T1000 (cell line): ENCODE measurements around the gene CPA1.

ENCODE experiments used
- DNase-seq: peaks from one replicate; lab custom pipeline; 2025; ENCODE audit warnings: mixed read lengths; lab: John Stamatoyannopoulos, UW

The CPA1 gene

GRCh38 chr7:130379921-130380860 is at the start of gene CPA1:
TSS of gene CPA1 (plus strand) at chr7:130380494. CDS start at chr7:130380521, 27 bp downstream.
- DNase-seq: no peak

DNA sequence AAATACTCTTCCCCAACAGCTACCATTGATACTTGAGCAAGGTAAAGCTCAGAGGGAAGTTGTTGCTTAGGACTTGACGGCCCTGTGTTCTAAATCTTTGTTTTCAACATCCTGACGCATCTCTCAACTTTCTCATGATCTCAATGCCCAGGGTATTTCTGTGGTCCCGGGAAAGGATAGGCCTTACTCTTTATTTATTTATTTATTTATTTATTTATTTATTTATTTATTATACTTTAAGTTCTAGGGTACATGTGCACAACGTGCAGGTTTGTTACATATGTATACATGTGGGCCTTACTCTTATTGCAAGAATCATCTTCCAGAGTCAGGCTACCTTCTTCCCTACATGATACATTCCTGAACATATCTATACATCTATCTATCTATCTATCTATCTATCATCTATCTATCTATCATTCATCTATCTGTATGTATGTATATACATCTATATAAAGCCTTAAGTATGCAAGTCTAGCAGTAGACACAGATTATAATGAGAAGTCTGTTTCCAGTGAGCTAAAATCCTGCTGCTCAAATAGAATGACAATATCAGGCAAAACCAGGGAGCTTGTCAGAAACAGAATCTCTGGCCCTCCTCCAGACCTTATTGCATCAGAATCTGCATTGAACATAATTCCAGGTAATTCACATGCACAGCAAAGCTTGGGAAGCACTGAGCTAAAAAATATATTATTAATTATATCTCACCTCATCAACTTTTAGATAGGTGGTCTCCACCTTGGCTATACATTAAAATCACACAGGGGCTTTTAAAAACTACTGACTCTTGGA is 47.8 kb upstream of the CPA1 start:
- DNase-seq: no peak

- DNase-seq: no peak
Observed at GRCh38 chr7:130333832-130334231, 46.5 kb upstream of the CPA1 start.

DNA sequence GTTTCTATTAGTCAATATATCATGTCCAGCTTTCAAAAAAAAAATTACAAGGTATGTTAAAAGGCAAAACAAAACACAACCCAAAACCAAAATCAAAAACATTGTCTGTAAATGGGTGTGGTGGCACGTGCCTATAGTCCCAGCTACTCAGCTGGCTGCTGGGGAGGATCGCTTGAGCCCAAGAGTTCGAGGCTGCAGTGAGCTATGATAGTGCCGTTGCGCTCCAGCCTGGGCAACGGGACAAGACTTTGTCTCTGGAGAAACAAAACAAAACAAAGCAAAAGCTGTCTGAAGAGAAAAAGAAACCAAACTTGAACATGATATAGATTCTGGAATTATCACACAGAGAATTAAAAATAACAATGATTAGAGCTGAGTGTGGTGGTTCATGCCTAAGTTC is 46.0 kb upstream of the CPA1 start:
- no peak for DNase-seq

- DNase-seq: no peak
Observed at GRCh38 chr7:130337410-130337971, 42.8 kb upstream of the CPA1 start.

GRCh38 chr7:130338233-130338632 is 42.1 kb upstream of the CPA1 start:
- no peak for DNase-seq

- no peak for DNase-seq
Observed at GRCh38 chr7:130341882-130342281, 38.4 kb upstream of the CPA1 start.

DNA sequence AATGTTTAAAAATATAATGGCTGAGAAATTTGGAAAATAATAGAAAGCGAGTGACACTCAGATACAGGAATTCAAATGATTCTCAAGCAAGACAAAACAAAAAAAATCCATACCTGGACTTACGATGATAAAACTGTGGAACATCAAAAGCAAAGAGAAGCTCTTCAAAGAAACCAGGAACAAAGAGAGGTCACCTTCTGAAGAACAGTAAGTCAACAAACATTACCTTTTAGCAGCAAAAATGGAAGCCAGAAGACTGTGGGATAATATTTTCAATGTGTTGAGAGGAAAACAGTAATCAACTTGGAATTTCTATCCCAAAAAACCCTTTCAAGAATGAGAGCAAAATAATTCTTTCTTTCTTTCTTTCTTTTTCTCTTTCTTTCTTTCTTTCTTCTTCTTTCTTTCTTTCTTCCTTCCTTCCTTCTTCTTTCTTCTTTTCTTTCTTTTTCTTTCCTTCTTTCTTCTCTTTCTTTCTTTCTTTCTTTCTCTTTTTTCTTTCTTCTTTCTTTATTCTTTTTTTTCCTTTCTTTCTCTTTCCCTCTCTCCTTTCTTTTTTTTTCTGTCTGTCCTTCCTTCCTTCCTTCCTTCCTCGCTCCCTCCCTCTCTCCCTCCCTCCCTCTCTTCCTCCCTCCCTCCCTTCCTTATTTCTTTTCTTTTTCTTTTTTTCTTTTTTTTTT is 37.5 kb upstream of the CPA1 start:
- no peak for DNase-seq

GRCh38 chr7:130344271-130344866 is 35.9 kb upstream of the CPA1 start, which contains the start of gene CPA5:
TSS of gene CPA5 (plus strand) at chr7:130344816. CDS start at chr7:130346486, 1,670 bp downstream.
- DNase-seq: no peak

- DNase-seq: no peak
Observed at GRCh38 chr7:130345136-130345535, 35.2 kb upstream of the CPA1 start.

DNA sequence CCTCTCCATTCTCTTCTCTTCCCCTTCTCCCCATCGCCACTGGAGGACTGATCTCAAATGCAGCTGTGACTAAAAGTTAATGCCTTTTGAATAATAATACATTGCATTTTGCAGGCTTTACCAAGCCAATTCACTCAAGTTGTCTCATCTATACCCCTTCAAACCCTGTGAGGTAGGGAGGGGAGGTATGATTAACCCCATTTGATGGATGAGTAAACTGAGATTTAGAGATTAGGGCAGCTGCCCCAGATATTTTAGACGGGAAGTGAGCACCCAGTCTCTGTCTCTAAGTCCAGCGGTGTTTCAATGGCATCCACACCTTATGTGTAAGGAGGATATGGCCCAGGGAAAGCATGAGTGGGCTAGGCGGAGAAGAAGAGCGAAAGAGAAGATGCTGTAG is 34.6 kb upstream of the CPA1 start:
- DNase-seq: no peak

DNA sequence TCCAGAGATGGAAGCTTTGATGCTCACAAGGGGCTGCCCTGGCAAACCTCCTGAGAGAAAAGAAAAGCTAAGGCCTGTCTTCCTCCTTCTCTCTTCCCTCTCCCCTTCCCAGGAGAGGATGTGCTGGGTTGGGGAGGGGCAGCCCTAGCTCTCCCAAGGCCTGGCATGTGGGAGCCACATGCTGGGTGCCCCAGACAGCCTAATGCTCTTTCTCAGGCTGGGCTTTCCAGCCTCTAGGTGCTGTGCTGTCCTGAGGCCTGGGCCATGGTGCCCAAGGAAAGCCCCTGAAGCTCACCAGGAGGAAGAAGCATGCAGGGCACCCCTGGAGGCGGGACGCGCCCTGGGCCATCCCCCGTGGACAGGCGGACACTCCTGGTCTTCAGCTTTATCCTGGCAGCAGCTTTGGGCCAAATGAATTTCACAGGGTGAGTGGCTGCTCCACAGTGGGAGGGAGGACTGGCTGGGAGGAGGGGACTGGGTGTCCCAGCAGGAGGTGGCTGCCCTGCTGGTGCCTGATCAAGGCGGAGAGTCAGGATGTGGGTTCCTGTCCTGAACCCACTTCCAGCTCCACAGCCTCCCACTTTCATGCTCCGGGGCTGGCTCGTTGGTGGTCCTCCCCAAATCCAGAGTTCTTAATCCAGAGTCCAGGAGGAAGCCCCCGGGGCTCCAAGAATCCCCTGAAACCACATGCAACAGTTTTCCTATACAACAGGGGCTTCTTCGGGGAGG is 34.0 kb upstream of the CPA1 start:
- DNase-seq: no peak

- no peak for DNase-seq
Observed at GRCh38 chr7:130346941-130347340, 33.4 kb upstream of the CPA1 start.

DNA sequence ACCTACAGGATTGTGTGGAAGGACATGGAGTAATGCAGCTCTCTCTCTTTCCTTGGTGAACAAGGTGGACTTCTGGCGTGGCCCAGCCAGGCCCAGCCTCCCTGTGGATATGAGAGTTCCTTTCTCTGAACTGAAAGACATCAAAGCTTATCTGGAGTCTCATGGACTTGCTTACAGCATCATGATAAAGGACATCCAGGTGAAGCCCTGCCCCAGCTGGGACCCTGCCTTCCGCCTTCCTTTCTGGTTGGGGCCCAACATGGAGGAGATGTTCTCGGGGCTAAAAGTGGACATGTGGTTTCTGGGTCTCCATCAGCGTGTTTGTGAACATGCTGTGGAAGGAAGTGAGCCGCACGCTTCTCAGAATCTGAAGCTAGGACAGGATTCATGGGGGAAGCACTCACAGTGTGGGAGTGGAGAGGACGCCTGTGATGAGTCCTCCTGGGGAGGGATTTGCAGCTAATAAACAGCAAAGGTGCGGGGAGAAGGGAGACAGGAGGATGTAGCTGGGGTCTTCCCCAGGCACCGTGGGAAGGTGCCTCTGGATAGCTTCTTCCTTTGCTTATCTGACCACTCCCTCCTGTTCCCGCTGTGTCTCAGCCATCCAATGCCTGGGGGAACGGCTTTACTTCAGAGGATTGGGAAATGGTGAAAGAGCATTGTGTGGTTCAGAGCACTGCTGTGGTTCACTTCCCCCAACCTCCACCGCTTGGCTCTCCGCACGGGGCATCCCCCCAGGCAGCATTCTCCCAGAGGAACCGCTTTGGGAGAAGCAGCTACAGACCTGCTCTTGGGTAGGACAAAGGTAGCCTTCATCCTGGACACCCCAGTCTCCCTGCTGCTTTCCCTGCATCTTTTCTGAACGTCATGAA is 30.1 kb upstream of the CPA1 start:
- no peak for DNase-seq

DNA sequence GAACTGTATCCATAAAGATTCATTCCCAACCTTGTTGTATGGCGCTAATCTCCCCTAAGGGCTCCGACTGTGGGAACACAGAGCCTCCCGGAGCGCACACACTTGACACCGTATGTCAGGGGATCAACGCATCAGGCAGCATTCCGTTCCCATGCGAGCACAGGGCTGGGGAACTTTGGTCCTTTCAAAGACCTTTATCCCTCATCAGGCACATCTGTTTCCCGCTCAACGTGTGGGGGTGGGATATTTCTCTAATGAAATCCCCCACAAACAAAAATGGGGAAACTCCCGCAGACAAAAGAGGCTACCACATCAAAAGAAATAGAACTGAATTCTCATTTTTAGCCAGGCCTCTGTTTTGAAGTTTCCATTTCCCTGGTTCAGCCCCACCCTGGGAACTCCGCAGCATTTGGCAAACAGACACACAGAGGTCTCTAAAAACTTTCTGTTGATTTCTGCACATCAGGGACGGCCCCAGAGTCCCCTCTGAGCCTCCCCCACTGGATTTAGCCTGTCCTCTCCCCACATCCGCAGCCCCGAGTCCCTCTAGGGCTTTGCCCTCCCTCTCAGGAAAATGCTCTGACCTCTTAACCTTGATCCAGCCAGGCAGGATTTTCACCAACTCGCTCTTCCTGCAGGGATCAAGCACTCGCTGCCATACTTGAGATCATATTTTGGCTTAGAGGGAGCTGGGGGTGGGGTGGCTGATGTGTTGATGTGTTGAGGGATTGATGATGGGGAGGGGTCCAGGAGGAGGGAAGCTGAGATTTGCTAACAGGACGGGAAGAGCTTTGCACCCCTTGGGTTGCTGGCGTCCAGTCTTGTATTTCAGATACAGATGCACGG is 29.1 kb upstream of the CPA1 start:
- no peak for DNase-seq

GRCh38 chr7:130351791-130352090 is 28.6 kb upstream of the CPA1 start:
- no peak for DNase-seq

DNA sequence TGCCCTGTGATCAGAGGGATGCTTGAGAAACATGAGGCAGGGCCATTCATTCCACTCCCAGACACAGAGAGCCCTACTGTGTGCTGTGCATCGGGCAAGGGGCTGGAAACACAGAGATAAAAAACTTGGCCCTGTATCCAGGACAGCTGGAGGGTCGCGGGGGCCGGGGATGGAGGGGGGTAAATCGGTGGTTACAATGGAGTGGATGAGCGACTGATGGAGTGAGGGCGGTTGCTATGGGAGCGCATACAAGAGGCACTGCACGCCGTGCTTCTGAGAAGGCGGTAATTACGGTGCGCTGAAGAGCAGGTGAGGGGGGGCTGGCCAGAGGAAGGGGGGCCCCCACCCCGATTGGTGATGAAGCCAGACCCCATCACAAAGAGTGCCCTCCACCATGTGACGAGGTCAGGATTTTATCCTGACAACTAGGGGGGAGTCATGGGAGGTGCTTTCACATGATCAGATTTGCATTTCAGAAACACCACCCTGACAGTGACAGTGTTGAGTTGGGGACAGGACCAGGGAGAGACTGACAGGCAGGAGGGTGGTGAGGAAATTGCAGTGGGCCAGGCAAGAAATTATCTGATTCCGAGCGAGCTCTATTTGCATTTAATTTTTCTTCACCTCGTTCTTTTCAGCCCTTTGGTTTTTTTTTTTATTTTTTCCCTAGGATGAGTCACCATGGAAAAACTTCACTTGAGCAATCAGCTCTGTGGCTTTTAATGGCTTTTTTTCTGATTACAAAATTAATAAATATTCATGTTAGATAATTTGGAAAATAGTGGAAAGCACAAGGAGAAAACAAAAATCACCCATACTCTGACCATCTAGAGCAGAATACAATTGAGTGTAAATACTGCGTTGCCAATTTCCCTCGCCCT is 27.9 kb upstream of the CPA1 start:
- no peak for DNase-seq

GRCh38 chr7:130353196-130353595 is 27.1 kb upstream of the CPA1 start:
- DNase-seq: no peak
